Neural cell (in vitro differentiated cells): ENCODE results near the gene ZNF281.

ENCODE experiments used
- EZH2 ChIP-seq: fragments of 200-600, 300-800 bp; shearing (Covaris generic), sonication (generic); IDR thresholded peaks from 2 replicates; pipeline ENCODE4 v1.6.1; 2014; ENCODE audit warnings: antibody characterized with exemption, low read length, borderline replicate concordance, mild to moderate bottlenecking; ENCODE audit not compliant: insufficient read depth, poor library complexity, severe bottlenecking
- POLR2AphosphoS5 ChIP-seq: IDR thresholded peaks from 2 replicates; pipeline ENCODE4 v1.6.1; 2012
- REST ChIP-seq: IDR thresholded peaks from 2 replicates; pipeline ENCODE4 v1.6.1; 2012; ENCODE audit warnings: borderline replicate concordance
- SMC3 ChIP-seq: fragments of 450-650 bp; conservative IDR thresholded peaks from 2 replicates; pipeline ENCODE4 v1.6.1; 2014; ENCODE audit warnings: antibody characterized with exemption, mild to moderate bottlenecking, moderate library complexity; ENCODE audit not compliant: poor library complexity
- TAF1 ChIP-seq: IDR thresholded peaks from 2 replicates; pipeline ENCODE4 v1.6.1; 2012; ENCODE audit warnings: low read depth
- TF ChIP-seq, protein P1 (sequence below): fragments of 450-650 bp; IDR thresholded peaks from 2 replicates; pipeline ENCODE4 v1.5.1; 2014; ENCODE audit warnings: antibody characterized with exemption, mild to moderate bottlenecking, moderate library complexity; ENCODE audit not compliant: poor library complexity, severe bottlenecking

- TF ChIP-seq REST (no peak), POLR2AphosphoS5 (no peak), TAF1 (no peak), EZH2 (no peak), SMC3 (no peak)
- TF ChIP-seq, protein P1, sequence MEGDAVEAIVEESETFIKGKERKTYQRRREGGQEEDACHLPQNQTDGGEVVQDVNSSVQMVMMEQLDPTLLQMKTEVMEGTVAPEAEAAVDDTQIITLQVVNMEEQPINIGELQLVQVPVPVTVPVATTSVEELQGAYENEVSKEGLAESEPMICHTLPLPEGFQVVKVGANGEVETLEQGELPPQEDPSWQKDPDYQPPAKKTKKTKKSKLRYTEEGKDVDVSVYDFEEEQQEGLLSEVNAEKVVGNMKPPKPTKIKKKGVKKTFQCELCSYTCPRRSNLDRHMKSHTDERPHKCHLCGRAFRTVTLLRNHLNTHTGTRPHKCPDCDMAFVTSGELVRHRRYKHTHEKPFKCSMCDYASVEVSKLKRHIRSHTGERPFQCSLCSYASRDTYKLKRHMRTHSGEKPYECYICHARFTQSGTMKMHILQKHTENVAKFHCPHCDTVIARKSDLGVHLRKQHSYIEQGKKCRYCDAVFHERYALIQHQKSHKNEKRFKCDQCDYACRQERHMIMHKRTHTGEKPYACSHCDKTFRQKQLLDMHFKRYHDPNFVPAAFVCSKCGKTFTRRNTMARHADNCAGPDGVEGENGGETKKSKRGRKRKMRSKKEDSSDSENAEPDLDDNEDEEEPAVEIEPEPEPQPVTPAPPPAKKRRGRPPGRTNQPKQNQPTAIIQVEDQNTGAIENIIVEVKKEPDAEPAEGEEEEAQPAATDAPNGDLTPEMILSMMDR: peak; percentile 38
These were observed 554 bp downstream of the ZNF281 start for GRCh38 chr1:200409203-200409760.
